WERI-Rb-1 (cell line): ENCODE data around the gene ERGIC1.

Experiments
- DNase-seq: peaks from one replicate; pipeline ENCODE4 v3.0.0-alpha.2; 2020
- H3K27ac ChIP-seq: fragments of 250-450 bp; sonication (Bioruptor Pico); 2 replicates; pipeline ENCODE4 v1.5.1; 2020; ENCODE audit warnings: mild to moderate bottlenecking, moderate library complexity
- H3K27me3 ChIP-seq: fragments of 250-450 bp; sonication (Bioruptor Pico); 2 replicates; pipeline ENCODE4 v1.5.1; 2021; ENCODE audit warnings: mild to moderate bottlenecking, low read depth, moderate library complexity; ENCODE audit not compliant: insufficient read depth, severe bottlenecking
- H3K36me3 ChIP-seq: fragments of 250-450 bp; sonication (Bioruptor Pico); 2 replicates; pipeline ENCODE4 v1.5.1; 2020; ENCODE audit warnings: mild to moderate bottlenecking, moderate library complexity
- H3K4me3 ChIP-seq: 2 replicates; pipeline ENCODE4 v1.5.1; 2011; ENCODE audit warnings: low read depth, mild to moderate bottlenecking, control low read depth, low read length
- H3K9me3 ChIP-seq: fragments of 250-450 bp; sonication (Bioruptor Pico); 2 replicates; pipeline ENCODE4 v1.5.1; 2021; ENCODE audit warnings: mild to moderate bottlenecking, moderate library complexity; ENCODE audit not compliant: severe bottlenecking
- CTCF ChIP-seq: IDR thresholded peaks from 2 replicates; pipeline ENCODE4 v1.5.1; 2011; ENCODE audit warnings: low read depth, mild to moderate bottlenecking, control low read depth, inconsistent platforms, low read length

The ERGIC1 gene

DNA sequence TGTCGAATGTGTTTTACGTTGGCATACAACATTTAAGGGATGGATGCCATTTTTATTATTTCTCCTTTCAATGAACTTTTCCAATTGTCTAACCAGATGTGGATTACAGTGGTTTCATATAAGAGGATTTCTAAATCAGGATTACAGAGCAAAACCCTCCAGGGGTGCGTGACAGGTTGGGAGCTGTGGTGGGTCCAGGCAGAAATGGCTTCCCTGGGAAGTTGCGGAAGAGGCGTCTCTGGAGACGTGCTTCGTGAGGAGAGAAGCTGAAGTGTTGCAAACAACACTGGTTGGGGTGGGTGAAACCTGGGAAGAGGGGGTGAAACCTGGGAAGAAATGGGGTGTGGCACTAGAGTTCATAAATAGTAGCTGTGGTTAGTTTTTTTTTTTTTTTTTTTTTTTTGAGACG is 120.7 kb downstream of the ERGIC1 start:
- Histone ChIP-seq H3K4me3 (no peak overlapping the region), H3K9me3 (no peaks in the 10 kb centered on the region), H3K27ac (no peak overlapping the region), H3K36me3 (no peaks in the 10 kb centered on the region), H3K27me3 (no peaks in the 10 kb centered on the region)
- DNase-seq: no peak
- no peak for TF ChIP-seq CTCF

DNA sequence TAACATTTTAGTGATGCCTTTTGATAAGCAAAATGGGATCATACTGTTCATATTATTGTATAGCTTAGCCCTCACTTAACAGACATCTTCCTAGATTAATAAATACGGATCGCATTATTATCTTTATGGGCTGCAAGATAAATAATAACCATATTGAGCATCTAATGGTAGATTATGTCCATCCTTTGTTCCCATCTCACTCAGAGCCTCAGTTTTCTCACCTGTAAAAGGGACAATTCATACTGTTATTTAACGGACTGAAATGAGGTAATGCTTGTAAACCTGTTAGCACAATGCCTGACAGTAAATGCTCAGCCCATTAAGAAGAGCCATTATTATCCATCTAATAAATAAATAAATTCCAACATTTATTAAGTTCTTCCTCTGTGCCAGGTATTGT is 122.2 kb downstream of the ERGIC1 start:
- H3K36me3 ChIP-seq: peaks cover 1% of the 10 kb centered on the region
- no peak for TF ChIP-seq CTCF
- no peaks in the 10 kb centered on the region for H3K9me3 ChIP-seq
- H3K4me3 ChIP-seq: no peak overlapping the region
- no peak for DNase-seq
- H3K27ac ChIP-seq: no peak overlapping the region
- no peaks in the 10 kb centered on the region for H3K27me3 ChIP-seq

- peaks cover 8% of the 10 kb centered on the region for H3K36me3 ChIP-seq
- H3K9me3 ChIP-seq: no peaks in the 10 kb centered on the region
- H3K27ac ChIP-seq: no peak overlapping the region
These were observed 122.9 kb downstream of the ERGIC1 start for GRCh38 chr5:172956936-172957335.

DNA sequence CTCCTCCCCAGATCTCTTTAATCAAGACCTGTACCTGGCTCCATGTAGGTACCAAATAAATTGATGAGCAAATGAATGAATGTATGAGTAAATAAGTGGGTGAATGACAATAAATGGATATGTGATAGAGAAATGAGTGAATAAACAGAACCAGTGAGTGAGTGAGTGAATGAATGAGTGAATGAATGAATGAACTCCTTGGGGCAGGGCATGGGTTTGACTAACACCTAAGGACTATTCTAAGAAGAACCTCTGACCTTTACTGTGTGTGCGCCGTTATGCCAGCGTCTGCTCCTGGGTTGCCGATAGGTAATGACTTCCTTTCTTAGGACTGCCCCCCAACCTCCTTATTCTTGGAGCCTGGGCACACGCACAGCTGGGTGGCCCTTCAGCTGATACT is 123.4 kb downstream of the ERGIC1 start:
- Histone ChIP-seq H3K9me3 (no peaks in the 10 kb centered on the region), H3K27ac (no peak overlapping the region), H3K36me3 (peaks cover 12% of the 10 kb centered on the region), H3K27me3 (no peaks in the 10 kb centered on the region), H3K4me3 (no peak overlapping the region)
- no peak for DNase-seq
- no peak for TF ChIP-seq CTCF

More at GRCh38 chr5:172956936-172957335, 122.9 kb downstream of the ERGIC1 start:
- Histone ChIP-seq H3K4me3 (no peak overlapping the region), H3K27me3 (no peaks in the 10 kb centered on the region)
- TF ChIP-seq CTCF: no peak
- DNase-seq: no peak

GRCh38 chr5:172958331-172959046 is 124.4 kb downstream of the ERGIC1 start:
- TF ChIP-seq CTCF: no peak
- peaks cover 13% of the 10 kb centered on the region for H3K36me3 ChIP-seq
- H3K4me3 ChIP-seq: peak overlapping the region; percentile 97
- H3K9me3 ChIP-seq: no peaks in the 10 kb centered on the region
- no peaks in the 10 kb centered on the region for H3K27me3 ChIP-seq
- peak; percentile 68 for DNase-seq
- H3K27ac ChIP-seq: peak overlapping the region; percentile 79
